Head of caudate nucleus (tissue), 42 donors: ENCODE results near the gene YPEL1.

Experiments used
- DNase-seq, 42 donors: peaks; one replicate each; pipeline versions ENCODE4 v3.0.0 to v3.0.0-alpha.2; 2020 to 2021; ENCODE audit warnings: mixed read lengths in 7 of 42
- intact Hi-C: fragments of 100-400 bp; cut with DNase I; formaldehyde crosslinking; loops from one replicate; pipeline ENCODE4 v1.15.0; 2022

Gene YPEL1

GRCh38 chr22:21650823-21651520 is 84.6 kb downstream of the YPEL1 start:
- no peak for DNase-seq
- intact Hi-C loops: no loop called here

- DNase-seq: no peak
Observed at GRCh38 chr22:21650280-21650679, 85.3 kb downstream of the YPEL1 start.

More at GRCh38 chr22:21650280-21650679, 85.3 kb downstream of the YPEL1 start:
- intact Hi-C loops: no loop called here
